H1 (cell line): Measurements from ENCODE around the gene TCEAL4. TPM values are rescaled to one million over a fixed set of nuclear protein-coding genes. Genes with fewer than 3 reads are reported as not detected.

Source experiments
- CTCF ChIA-PET: fragments of 300-600 bp; sonication (Branson Sonifier 250); formaldehyde crosslinking; loops from one replicate; lab custom pipeline; 2021; ENCODE audit not compliant: partially characterized antibody; lab: Charles Lee
- POLR2A ChIA-PET: fragments of 300-600 bp; sonication (Branson Sonifier 250); formaldehyde crosslinking; loops from one replicate; lab custom pipeline; 2021; ENCODE audit warnings: inconsistent platforms; ENCODE audit not compliant: partially characterized antibody; lab: Charles Lee
- DNase-seq, 2 experiments: peaks; one replicate each; pipeline versions ENCODE4 v3.0.0 to v3.0.0-alpha.2; 2010 to 2022; ENCODE audit warnings: low spot score in 2 of 2, low read depth in 1 of 2, mixed read lengths in 1 of 2
- FAIRE-seq: peaks from 2 replicates; lab custom pipeline; 2011; peaks lifted over from hg19 to GRCh38; lab: Jason Lieb, UNC
- H2AFZ ChIP-seq: 2 replicates; pipeline ENCODE4 v1.8.1; 2012; ENCODE audit warnings: low read length, inconsistent platforms
- H2AK5ac ChIP-seq: 2 replicates; pipeline ENCODE4 v1.6.1; 2013; ENCODE audit warnings: low read depth, low read length
- H2BK120ac ChIP-seq: replicated peaks from 2 replicates; pipeline ENCODE3; 2013; ENCODE audit warnings: low read depth, low read length, inconsistent platforms
- H2BK12ac ChIP-seq: 2 replicates; pipeline ENCODE4 v1.6.1; 2013; ENCODE audit warnings: low read depth, low read length
- H2BK15ac ChIP-seq: 2 replicates; pipeline ENCODE4 v1.6.1; 2013; ENCODE audit warnings: low read length
- H2BK20ac ChIP-seq: 2 replicates; pipeline ENCODE4 v1.6.1; 2013; ENCODE audit warnings: low read length
- H2BK5ac ChIP-seq: 2 replicates; pipeline ENCODE4 v1.6.1; 2013; ENCODE audit warnings: low read depth, low read length
- H3K14ac ChIP-seq: 2 replicates; pipeline ENCODE4 v1.6.1; 2013; ENCODE audit warnings: inconsistent platforms; ENCODE audit not compliant: insufficient read length
- H3K18ac ChIP-seq: 2 replicates; pipeline ENCODE4 v1.6.1; 2013; ENCODE audit warnings: low read length; ENCODE audit errors: extremely low read depth
- H3K23ac ChIP-seq: 2 replicates; pipeline ENCODE4 v1.6.1; 2013; ENCODE audit warnings: inconsistent platforms; ENCODE audit not compliant: insufficient read length
- H3K23me2 ChIP-seq: 2 replicates; pipeline ENCODE4 v1.6.1; 2013; ENCODE audit warnings: low read depth, low read length
- H3K27ac ChIP-seq: 2 replicates; pipeline ENCODE4 v1.6.1; 2011; ENCODE audit warnings: low read depth, low read length, inconsistent platforms
- H3K27me3 ChIP-seq, 4 experiments: replicated peaks in 1 of 4; 1 replicate in 1 of 4; 2 replicates in 3 of 4; pipeline versions ENCODE4 v1.6.1 to v1.8.1; 2011 to 2013; ENCODE audit warnings: low read length in 3 of 4, mild to moderate bottlenecking in 3 of 4, inconsistent platforms in 2 of 4, mixed read lengths in 2 of 4, moderate library complexity in 1 of 4; ENCODE audit not compliant: control insufficient read depth in 3 of 4, insufficient read depth in 3 of 4; ENCODE audit errors: extremely low read depth in 1 of 4
- H3K36me3 ChIP-seq, 4 experiments: 2 replicates each; pipeline versions ENCODE4 v1.6.1 to v1.8.1; 2011 to 2013; ENCODE audit warnings: mild to moderate bottlenecking in 4 of 4, low read length in 3 of 4, moderate library complexity in 2 of 4, control low read depth in 1 of 4, inconsistent platforms in 1 of 4; ENCODE audit not compliant: insufficient read depth in 4 of 4, control insufficient read depth in 2 of 4
- H3K4ac ChIP-seq: replicated peaks from 2 replicates; pipeline ENCODE3; 2013; ENCODE audit warnings: low read length, low read depth, mixed read lengths, inconsistent platforms; ENCODE audit not compliant: insufficient read length
- H3K4me1 ChIP-seq, 4 experiments: replicated peaks in 1 of 4; 1 replicate in 1 of 4; 2 replicates in 3 of 4; pipeline versions ENCODE4 v1.6.1 to v1.8.1; 2011 to 2013; ENCODE audit warnings: low read length in 3 of 4, inconsistent platforms in 2 of 4, mixed read lengths in 1 of 4; ENCODE audit not compliant: insufficient read depth in 4 of 4, control insufficient read depth in 3 of 4
- H3K4me2 ChIP-seq, 2 experiments: 2 replicates each; pipeline versions ENCODE4 v1.6.1 to v1.8.1; 2011 to 2013; ENCODE audit warnings: low read depth in 2 of 2, low read length in 2 of 2, control low read depth in 1 of 2, inconsistent platforms in 1 of 2, mild to moderate bottlenecking in 1 of 2; ENCODE audit not compliant: insufficient read depth in 1 of 2
- H3K4me3 ChIP-seq, 4 experiments: fragments of 200-600, 300-600 bp in 1 of 4; sonication (generic), shearing (Covaris generic), sonication (Bioruptor Twin) in 1 of 4; 2 replicates each; pipeline versions ENCODE4 v1.5.1 to v1.8.1; 2011 to 2016; ENCODE audit warnings: low read length in 4 of 4, low read depth in 3 of 4, control low read depth in 2 of 4, inconsistent platforms in 2 of 4, mild to moderate bottlenecking in 2 of 4, mixed read lengths in 1 of 4, moderate library complexity in 1 of 4; ENCODE audit not compliant: insufficient read depth in 2 of 4; ENCODE audit errors: extremely low read depth in 1 of 4
- H3K56ac ChIP-seq: replicated peaks from 2 replicates; pipeline ENCODE3; 2013; ENCODE audit warnings: low read depth, mild to moderate bottlenecking, mixed read lengths, low read length, inconsistent platforms; ENCODE audit not compliant: insufficient read length
- H3K79me1 ChIP-seq: 2 replicates; pipeline ENCODE4 v1.6.1; 2013; ENCODE audit warnings: low read depth, low read length, control low read depth
- H3K79me2 ChIP-seq, 2 experiments: 2 replicates each; pipeline versions ENCODE4 v1.6.1 to v1.8.1; 2012 to 2013; ENCODE audit warnings: low read length in 2 of 2, mild to moderate bottlenecking in 2 of 2, inconsistent platforms in 1 of 2; ENCODE audit not compliant: insufficient read depth in 2 of 2, control insufficient read depth in 1 of 2
- H3K9ac ChIP-seq, 4 experiments: replicated peaks in 1 of 4; 1 replicate in 1 of 4; 2 replicates in 3 of 4; pipeline versions ENCODE4 v1.6.1 to v1.8.1; 2011 to 2013; ENCODE audit warnings: low read depth in 3 of 4, low read length in 3 of 4, control low read depth in 2 of 4, mild to moderate bottlenecking in 2 of 4, moderate library complexity in 2 of 4, inconsistent platforms in 1 of 4; ENCODE audit errors: extremely low read depth in 1 of 4
- H3K9me3 ChIP-seq, 2 experiments: 2 replicates each; pipeline versions ENCODE4 v1.6.1 to v1.8.1; 2012 to 2013; ENCODE audit warnings: mild to moderate bottlenecking in 2 of 2, moderate library complexity in 2 of 2, control low read depth in 1 of 2, inconsistent platforms in 1 of 2, low read depth in 1 of 2, low read length in 1 of 2, mixed read lengths in 1 of 2; ENCODE audit not compliant: insufficient read depth in 2 of 2
- H4K20me1 ChIP-seq, 2 experiments: replicated peaks in 1 of 2; 2 replicates each; pipeline versions ENCODE3 to v1.8.1; 2011 to 2013; ENCODE audit warnings: inconsistent platforms in 2 of 2, low read length in 2 of 2, mild to moderate bottlenecking in 1 of 2; ENCODE audit not compliant: insufficient read depth in 2 of 2, control insufficient read depth in 1 of 2
- H4K5ac ChIP-seq: 2 replicates; pipeline ENCODE4 v1.6.1; 2013; ENCODE audit warnings: low read length, low read depth, mixed read lengths, inconsistent platforms; ENCODE audit not compliant: insufficient read length
- H4K8ac ChIP-seq: 2 replicates; pipeline ENCODE4 v1.8.0; 2013; ENCODE audit warnings: mild to moderate bottlenecking, moderate library complexity, low read length, inconsistent platforms; ENCODE audit not compliant: insufficient read depth; ENCODE audit errors: extremely low read depth
- H4K91ac ChIP-seq: replicated peaks from 2 replicates; pipeline ENCODE3; 2013; ENCODE audit warnings: low read length, mixed read lengths, inconsistent platforms; ENCODE audit not compliant: insufficient read length
- BACH1 ChIP-seq: IDR thresholded peaks from 2 replicates; pipeline ENCODE4 v1.6.1; 2012; ENCODE audit warnings: low read length, improper control_type of control experiment
- EGR1 ChIP-seq: IDR thresholded peaks from 2 replicates; pipeline ENCODE4 v1.6.1; 2011; ENCODE audit warnings: low read depth, low read length, borderline replicate concordance
- HDAC2 ChIP-seq, 2 experiments: fragments of 300-600 bp in 1 of 2; sonication (generic) in 1 of 2; IDR thresholded peaks; 2 replicates each; pipeline ENCODE4 v1.6.1; 2011 to 2012; ENCODE audit warnings: low read depth in 2 of 2, low read length in 2 of 2, mild to moderate bottlenecking in 2 of 2, moderate library complexity in 2 of 2, borderline replicate concordance in 1 of 2, inconsistent platforms in 1 of 2
- ZNF274 ChIP-seq: IDR thresholded peaks from 2 replicates; pipeline ENCODE4 v1.7.0; 2012; ENCODE audit warnings: low read length, borderline replicate concordance; ENCODE audit errors: extremely low read depth
- WGBS, 2 experiments: shearing (Covaris generic) in 1 of 2; methylation state at CpG; one replicate each; pipeline versions ENCODE4 v1.1.6 to v1.1.7; 2013 to 2015; ENCODE audit warnings: low lambda C conversion rate in 2 of 2, mixed read lengths in 2 of 2, inconsistent platforms in 1 of 2, low coverage in 1 of 2, missing lambda C conversion rate in 1 of 2; ENCODE audit not compliant: insufficient replicate concordance in 2 of 2, insufficient coverage in 1 of 2, insufficient read length in 1 of 2; ENCODE audit errors: extremely low coverage in 1 of 2, missing lambda C conversion rate in 1 of 2; 5-methylcytosine and 5-hydroxymethylcytosine counted together
- polyA plus RNA-seq, 7 experiments: library from polyadenylated mRNA; depleted of rRNA in 3 of 7; stranded (reverse) in 5 of 7; unstranded in 2 of 7; fragments of >200 nt in 5 of 7; fragments of 200-250 nt in 2 of 7; gene quantifications; 1 replicate in 5 of 7; 2 replicates in 1 of 7; 4 replicates in 1 of 7; pipeline versions ENCODE4 v1.2.1 to v1.2.3, GENCODE V29; 2011 to 2013; ENCODE audit warnings: missing spikeins in 2 of 7, mixed read lengths in 2 of 7
- total RNA-seq: library from RNA; stranded (reverse); fragmentation: NEBNext Ultra II Directional; extraction: Animal tissue kit (Norgen Biotek cat#: 25700); gene quantifications from 2 replicates; pipeline ENCODE4 v1.2.1, GENCODE V29; 2021
- TF ChIP-seq, protein P1 (sequence below), 3 experiments: IDR thresholded peaks; 1 replicate in 2 of 3; 2 replicates in 1 of 3; pipeline versions ENCODE4 v1.5.1 to v1.6.1; 2011; ENCODE audit warnings: low read length in 3 of 3, mild to moderate bottlenecking in 3 of 3, inconsistent platforms in 2 of 3, low read depth in 1 of 3, moderate library complexity in 1 of 3; ENCODE audit not compliant: insufficient read depth in 1 of 3; ENCODE audit errors: control extremely low read depth in 1 of 3
- TF ChIP-seq, protein P2 (sequence below): IDR thresholded peaks from 2 replicates; pipeline ENCODE4 v1.6.1; 2012; ENCODE audit warnings: inconsistent platforms

The TCEAL4 gene
- total and polyA plus RNA-seq, 2 of the 8 experiments (the other 6 are each of a cell fraction or from before 2014, with no cell fraction given) = 10.1 to 53.0 TPM

DNA sequence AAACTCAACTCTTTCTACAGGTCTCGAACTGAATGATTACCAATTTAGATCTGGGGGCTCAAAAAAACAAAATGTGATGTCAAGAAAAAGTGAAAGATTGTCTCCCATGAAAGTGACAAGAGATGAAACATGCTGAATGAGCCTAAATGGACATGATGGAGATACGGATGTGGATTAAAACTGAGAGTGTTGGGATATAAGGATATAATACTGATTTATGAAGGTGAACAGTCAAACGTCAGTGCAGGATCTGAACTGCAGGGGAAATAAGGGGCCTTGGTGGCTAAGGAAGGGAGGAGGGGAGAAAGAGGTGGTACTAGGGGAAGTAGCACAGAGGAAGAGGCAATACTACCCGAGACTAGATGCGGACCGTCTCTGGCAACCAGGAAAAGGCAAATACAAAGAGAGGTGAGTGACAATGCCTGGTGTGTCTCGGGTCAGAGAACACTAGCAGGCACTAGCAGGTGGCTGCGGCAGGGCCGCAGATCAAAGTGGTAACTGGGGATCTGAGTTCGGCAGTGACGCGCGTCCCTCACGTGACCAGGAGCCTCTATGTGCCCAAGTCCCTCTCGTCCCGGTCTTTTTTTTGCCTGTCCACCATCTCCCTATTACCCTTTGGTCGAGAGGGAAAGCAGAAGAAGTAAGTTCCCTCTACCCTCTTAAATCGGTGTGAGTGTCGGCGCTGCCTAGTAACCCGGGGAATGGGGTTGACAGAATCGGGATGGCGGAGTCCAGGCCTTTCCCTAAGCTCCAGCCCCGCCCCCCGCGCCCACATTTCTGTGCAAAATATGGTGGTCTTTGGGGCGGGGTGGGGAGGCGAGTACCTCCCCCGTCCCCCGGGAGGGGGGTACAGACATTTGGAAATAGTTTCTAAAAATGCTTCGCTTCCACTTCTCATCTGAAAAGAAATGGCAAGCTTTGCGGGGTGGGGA is 43.3 kb downstream of the TCEAL4 start, which contains the start of gene TCEAL1:
Gene TCEAL1 (plus strand): TSS at position 590 of the 932 bp plus-strand sequence. CDS start 942 bp downstream, outside the sequence.
- no peaks in the 10 kb centered on the region for H3K79me2 ChIP-seq
- H3K4ac ChIP-seq = no peak within 1 kb of the TSS
- CTCF ChIA-PET = interaction anchor here (0.7 kb wide), 1 partner anchor 33 kb away, joined by 3 read pairs; no protein-coding TSS in a partner anchor
- POLR2A ChIA-PET = interaction anchor here (0.5 to 1.7 kb wide), 5 partner anchors 11 to 59 kb away, joined by 3 to 7 read pairs (median 4); no protein-coding TSS in a partner anchor
- H3K4me1 ChIP-seq = no peaks in the 10 kb centered on the region
- H3K9me3 ChIP-seq = no peaks in the 10 kb centered on the region
- H2BK12ac ChIP-seq = no peak within 1 kb of the TSS
- H3K18ac ChIP-seq = peak within 1 kb of the TSS; percentile 60
- no peaks in the 10 kb centered on the region for H3K36me3 ChIP-seq
- no peak within 1 kb of the TSS for H4K8ac ChIP-seq
- peak within 1 kb of the TSS; percentile 49 for H2AFZ ChIP-seq
- DNase-seq (peak in 1 of 2 experiments; percentile 65), FAIRE-seq (no peak)
- peak within 1 kb of the TSS; percentile 55; the same call in 1 of the 2 replicates for H3K27ac ChIP-seq
- H4K5ac ChIP-seq = peak within 1 kb of the TSS; percentile 97
- no peaks in the 10 kb centered on the region for H3K27me3 ChIP-seq
- H3K23ac ChIP-seq = no peak within 1 kb of the TSS
- H3K14ac ChIP-seq = no peak within 1 kb of the TSS
- no peak within 1 kb of the TSS for H4K91ac ChIP-seq
- WGBS, 2 experiments = 6% methylated on average over 25 of the region's 32 CpGs; no CpG with 5 or more reads in 1 of the 2 experiments
- H3K9ac ChIP-seq = peak within 1 kb of the TSS in 3 of 4 experiments; percentile 29 to 65 (median 61); a peak in 6 of 7 replicates
- 0 out of 2 replicates have a peak, but pooled peaks cover 5% of the 10 kb centered on the region for H3K23me2 ChIP-seq
- no peaks in the 10 kb centered on the region for H3K79me1 ChIP-seq
- H4K20me1 ChIP-seq = no peaks in the 10 kb centered on the region
- H3K56ac ChIP-seq = peak within 1 kb of the TSS; percentile 92
- H3K4me2 ChIP-seq = peak within 1 kb of the TSS; percentile 66 to 92
- H3K4me3 ChIP-seq = peak within 1 kb of the TSS; percentile 44 to 92 (median 70)
- H2BK5ac ChIP-seq = no peak within 1 kb of the TSS; the same call in 1 of the 2 replicates
- no peak within 1 kb of the TSS for H2BK120ac ChIP-seq
- H2BK15ac ChIP-seq = no peak within 1 kb of the TSS; the same call in 1 of the 2 replicates
- no peak within 1 kb of the TSS for H2BK20ac ChIP-seq
- no peak within 1 kb of the TSS for H2AK5ac ChIP-seq
- TF ChIP-seq BACH1 (no peak), HDAC2 (IDR thresholded peaks at IDR 0.05; ENCODE audit: borderline replicate concordance in 1 of 2, low read depth in 2 of 2, low read length in 2 of 2) (no peak), EGR1 (no peak), ZNF274 (no peak)
- TF ChIP-seq, protein P1, sequence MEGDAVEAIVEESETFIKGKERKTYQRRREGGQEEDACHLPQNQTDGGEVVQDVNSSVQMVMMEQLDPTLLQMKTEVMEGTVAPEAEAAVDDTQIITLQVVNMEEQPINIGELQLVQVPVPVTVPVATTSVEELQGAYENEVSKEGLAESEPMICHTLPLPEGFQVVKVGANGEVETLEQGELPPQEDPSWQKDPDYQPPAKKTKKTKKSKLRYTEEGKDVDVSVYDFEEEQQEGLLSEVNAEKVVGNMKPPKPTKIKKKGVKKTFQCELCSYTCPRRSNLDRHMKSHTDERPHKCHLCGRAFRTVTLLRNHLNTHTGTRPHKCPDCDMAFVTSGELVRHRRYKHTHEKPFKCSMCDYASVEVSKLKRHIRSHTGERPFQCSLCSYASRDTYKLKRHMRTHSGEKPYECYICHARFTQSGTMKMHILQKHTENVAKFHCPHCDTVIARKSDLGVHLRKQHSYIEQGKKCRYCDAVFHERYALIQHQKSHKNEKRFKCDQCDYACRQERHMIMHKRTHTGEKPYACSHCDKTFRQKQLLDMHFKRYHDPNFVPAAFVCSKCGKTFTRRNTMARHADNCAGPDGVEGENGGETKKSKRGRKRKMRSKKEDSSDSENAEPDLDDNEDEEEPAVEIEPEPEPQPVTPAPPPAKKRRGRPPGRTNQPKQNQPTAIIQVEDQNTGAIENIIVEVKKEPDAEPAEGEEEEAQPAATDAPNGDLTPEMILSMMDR (IDR thresholded peaks at IDR 0.05; ENCODE audit: control extremely low read depth in 1 of 3, insufficient read depth in 1 of 3, low read depth in 1 of 3, low read length in 3 of 3) = no peak
- TF ChIP-seq, protein P2, sequence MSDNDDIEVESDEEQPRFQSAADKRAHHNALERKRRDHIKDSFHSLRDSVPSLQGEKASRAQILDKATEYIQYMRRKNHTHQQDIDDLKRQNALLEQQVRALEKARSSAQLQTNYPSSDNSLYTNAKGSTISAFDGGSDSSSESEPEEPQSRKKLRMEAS = no peak
